OCI-M2 (cell line): ENCODE results near the gene ATP8A2.
"Not testable (repeated sequence)": the region's sequence is repeated elsewhere in the genome, so short reads cannot be mapped to it uniquely, and the experiment has no call there.

Source experiments
- DNase-seq: peaks from one replicate; lab custom pipeline; 2025; ENCODE audit not compliant: unreplicated experiment; lab: John Stamatoyannopoulos, UW

ATP8A2 gene

GRCh38 chr13:25457566-25457965, 85.8 kb downstream of the ATP8A2 start:
- no peak for DNase-seq

GRCh38 chr13:25462301-25463125, 90.7 kb downstream of the ATP8A2 start:
- no peak for DNase-seq

- DNase-seq = no peak
Measured at GRCh38 chr13:25463496-25463895, 91.7 kb downstream of the ATP8A2 start.

- DNase-seq = no peak
Measured at GRCh38 chr13:25466880-25467279, 95.1 kb downstream of the ATP8A2 start.

- no peak for DNase-seq
Measured at GRCh38 chr13:25468325-25469168, 96.8 kb downstream of the ATP8A2 start.

GRCh38 chr13:25469169-25469525, 97.4 kb downstream of the ATP8A2 start:
- DNase-seq = no peak

- no peak for DNase-seq
Measured at GRCh38 chr13:25473864-25474263, 102.1 kb downstream of the ATP8A2 start.

GRCh38 chr13:25478186-25478585, 106.4 kb downstream of the ATP8A2 start:
- DNase-seq = no peak

GRCh38 chr13:25489238-25489637, 117.5 kb downstream of the ATP8A2 start:
- no peak for DNase-seq

- no peak for DNase-seq
Measured at GRCh38 chr13:25490236-25490635, 118.5 kb downstream of the ATP8A2 start.

- DNase-seq = no peak
Measured at GRCh38 chr13:25493931-25494640, 122.3 kb downstream of the ATP8A2 start.

GRCh38 chr13:25494698-25495411, 123.1 kb downstream of the ATP8A2 start:
- DNase-seq = no peak

- no peak for DNase-seq
Measured at GRCh38 chr13:25501231-25501630, 129.5 kb downstream of the ATP8A2 start.

- DNase-seq = no peak
Measured at GRCh38 chr13:25502031-25502430, 130.3 kb downstream of the ATP8A2 start.

- no peak for DNase-seq
Measured at GRCh38 chr13:25502551-25502950, 130.8 kb downstream of the ATP8A2 start.

GRCh38 chr13:25503856-25504255, 132.1 kb downstream of the ATP8A2 start:
- no peak for DNase-seq

- DNase-seq = no peak
Measured at GRCh38 chr13:25507841-25508240, 136.1 kb downstream of the ATP8A2 start.

- DNase-seq = not testable (repeated sequence)
Measured at GRCh38 chr13:25513060-25513459, 141.3 kb downstream of the ATP8A2 start.

GRCh38 chr13:25518441-25518840, 146.7 kb downstream of the ATP8A2 start:
- no peak for DNase-seq

- no peak for DNase-seq
Measured at GRCh38 chr13:25525884-25526283, 154.1 kb downstream of the ATP8A2 start.

- DNase-seq = no peak
Measured at GRCh38 chr13:25528266-25528665, 156.5 kb downstream of the ATP8A2 start.
